H1 (cell line): Measurements from ENCODE around the gene CRYBG1. TPM values are rescaled to one million over a fixed set of nuclear protein-coding genes. Genes with fewer than 3 reads are reported as not detected.

Source experiments
- CTCF ChIA-PET: fragments of 300-600 bp; sonication (Branson Sonifier 250); formaldehyde crosslinking; loops from one replicate; lab custom pipeline; 2021; ENCODE audit not compliant: partially characterized antibody; lab: Charles Lee
- POLR2A ChIA-PET: fragments of 300-600 bp; sonication (Branson Sonifier 250); formaldehyde crosslinking; loops from one replicate; lab custom pipeline; 2021; ENCODE audit warnings: inconsistent platforms; ENCODE audit not compliant: partially characterized antibody; lab: Charles Lee
- DNase-seq, 2 experiments: peaks; one replicate each; pipeline versions ENCODE4 v3.0.0 to v3.0.0-alpha.2; 2010 to 2022; ENCODE audit warnings: low spot score in 2 of 2, low read depth in 1 of 2, mixed read lengths in 1 of 2
- FAIRE-seq: peaks from 2 replicates; lab custom pipeline; 2011; peaks lifted over from hg19 to GRCh38; lab: Jason Lieb, UNC
- H2AFZ ChIP-seq: 2 replicates; pipeline ENCODE4 v1.8.1; 2012; ENCODE audit warnings: low read length, inconsistent platforms
- H2AK5ac ChIP-seq: 2 replicates; pipeline ENCODE4 v1.6.1; 2013; ENCODE audit warnings: low read depth, low read length
- H2BK120ac ChIP-seq: replicated peaks from 2 replicates; pipeline ENCODE3; 2013; ENCODE audit warnings: low read depth, low read length, inconsistent platforms
- H2BK12ac ChIP-seq: 2 replicates; pipeline ENCODE4 v1.6.1; 2013; ENCODE audit warnings: low read depth, low read length
- H2BK15ac ChIP-seq: 2 replicates; pipeline ENCODE4 v1.6.1; 2013; ENCODE audit warnings: low read length
- H2BK20ac ChIP-seq: 2 replicates; pipeline ENCODE4 v1.6.1; 2013; ENCODE audit warnings: low read length
- H2BK5ac ChIP-seq: 2 replicates; pipeline ENCODE4 v1.6.1; 2013; ENCODE audit warnings: low read depth, low read length
- H3K14ac ChIP-seq: 2 replicates; pipeline ENCODE4 v1.6.1; 2013; ENCODE audit warnings: inconsistent platforms; ENCODE audit not compliant: insufficient read length
- H3K18ac ChIP-seq: 2 replicates; pipeline ENCODE4 v1.6.1; 2013; ENCODE audit warnings: low read length; ENCODE audit errors: extremely low read depth
- H3K23ac ChIP-seq: 2 replicates; pipeline ENCODE4 v1.6.1; 2013; ENCODE audit warnings: inconsistent platforms; ENCODE audit not compliant: insufficient read length
- H3K23me2 ChIP-seq: 2 replicates; pipeline ENCODE4 v1.6.1; 2013; ENCODE audit warnings: low read depth, low read length
- H3K27ac ChIP-seq: 2 replicates; pipeline ENCODE4 v1.6.1; 2011; ENCODE audit warnings: low read depth, low read length, inconsistent platforms
- H3K27me3 ChIP-seq, 4 experiments: replicated peaks in 1 of 4; 1 replicate in 1 of 4; 2 replicates in 3 of 4; pipeline versions ENCODE4 v1.6.1 to v1.8.1; 2011 to 2013; ENCODE audit warnings: low read length in 3 of 4, mild to moderate bottlenecking in 3 of 4, inconsistent platforms in 2 of 4, mixed read lengths in 2 of 4, moderate library complexity in 1 of 4; ENCODE audit not compliant: control insufficient read depth in 3 of 4, insufficient read depth in 3 of 4; ENCODE audit errors: extremely low read depth in 1 of 4
- H3K36me3 ChIP-seq, 4 experiments: 2 replicates each; pipeline versions ENCODE4 v1.6.1 to v1.8.1; 2011 to 2013; ENCODE audit warnings: mild to moderate bottlenecking in 4 of 4, low read length in 3 of 4, moderate library complexity in 2 of 4, control low read depth in 1 of 4, inconsistent platforms in 1 of 4; ENCODE audit not compliant: insufficient read depth in 4 of 4, control insufficient read depth in 2 of 4
- H3K4ac ChIP-seq: replicated peaks from 2 replicates; pipeline ENCODE3; 2013; ENCODE audit warnings: low read length, low read depth, mixed read lengths, inconsistent platforms; ENCODE audit not compliant: insufficient read length
- H3K4me1 ChIP-seq, 4 experiments: replicated peaks in 1 of 4; 1 replicate in 1 of 4; 2 replicates in 3 of 4; pipeline versions ENCODE4 v1.6.1 to v1.8.1; 2011 to 2013; ENCODE audit warnings: low read length in 3 of 4, inconsistent platforms in 2 of 4, mixed read lengths in 1 of 4; ENCODE audit not compliant: insufficient read depth in 4 of 4, control insufficient read depth in 3 of 4
- H3K4me2 ChIP-seq, 2 experiments: 2 replicates each; pipeline versions ENCODE4 v1.6.1 to v1.8.1; 2011 to 2013; ENCODE audit warnings: low read depth in 2 of 2, low read length in 2 of 2, control low read depth in 1 of 2, inconsistent platforms in 1 of 2, mild to moderate bottlenecking in 1 of 2; ENCODE audit not compliant: insufficient read depth in 1 of 2
- H3K4me3 ChIP-seq, 4 experiments: fragments of 200-600, 300-600 bp in 1 of 4; sonication (generic), shearing (Covaris generic), sonication (Bioruptor Twin) in 1 of 4; 2 replicates each; pipeline versions ENCODE4 v1.5.1 to v1.8.1; 2011 to 2016; ENCODE audit warnings: low read length in 4 of 4, low read depth in 3 of 4, control low read depth in 2 of 4, inconsistent platforms in 2 of 4, mild to moderate bottlenecking in 2 of 4, mixed read lengths in 1 of 4, moderate library complexity in 1 of 4; ENCODE audit not compliant: insufficient read depth in 2 of 4; ENCODE audit errors: extremely low read depth in 1 of 4
- H3K56ac ChIP-seq: replicated peaks from 2 replicates; pipeline ENCODE3; 2013; ENCODE audit warnings: low read depth, mild to moderate bottlenecking, mixed read lengths, low read length, inconsistent platforms; ENCODE audit not compliant: insufficient read length
- H3K79me1 ChIP-seq: 2 replicates; pipeline ENCODE4 v1.6.1; 2013; ENCODE audit warnings: low read depth, low read length, control low read depth
- H3K79me2 ChIP-seq, 2 experiments: 2 replicates each; pipeline versions ENCODE4 v1.6.1 to v1.8.1; 2012 to 2013; ENCODE audit warnings: low read length in 2 of 2, mild to moderate bottlenecking in 2 of 2, inconsistent platforms in 1 of 2; ENCODE audit not compliant: insufficient read depth in 2 of 2, control insufficient read depth in 1 of 2
- H3K9ac ChIP-seq, 4 experiments: replicated peaks in 1 of 4; 1 replicate in 1 of 4; 2 replicates in 3 of 4; pipeline versions ENCODE4 v1.6.1 to v1.8.1; 2011 to 2013; ENCODE audit warnings: low read depth in 3 of 4, low read length in 3 of 4, control low read depth in 2 of 4, mild to moderate bottlenecking in 2 of 4, moderate library complexity in 2 of 4, inconsistent platforms in 1 of 4; ENCODE audit errors: extremely low read depth in 1 of 4
- H3K9me3 ChIP-seq, 2 experiments: 2 replicates each; pipeline versions ENCODE4 v1.6.1 to v1.8.1; 2012 to 2013; ENCODE audit warnings: mild to moderate bottlenecking in 2 of 2, moderate library complexity in 2 of 2, control low read depth in 1 of 2, inconsistent platforms in 1 of 2, low read depth in 1 of 2, low read length in 1 of 2, mixed read lengths in 1 of 2; ENCODE audit not compliant: insufficient read depth in 2 of 2
- H4K20me1 ChIP-seq, 2 experiments: replicated peaks in 1 of 2; 2 replicates each; pipeline versions ENCODE3 to v1.8.1; 2011 to 2013; ENCODE audit warnings: inconsistent platforms in 2 of 2, low read length in 2 of 2, mild to moderate bottlenecking in 1 of 2; ENCODE audit not compliant: insufficient read depth in 2 of 2, control insufficient read depth in 1 of 2
- H4K5ac ChIP-seq: 2 replicates; pipeline ENCODE4 v1.6.1; 2013; ENCODE audit warnings: low read length, low read depth, mixed read lengths, inconsistent platforms; ENCODE audit not compliant: insufficient read length
- H4K8ac ChIP-seq: 2 replicates; pipeline ENCODE4 v1.8.0; 2013; ENCODE audit warnings: mild to moderate bottlenecking, moderate library complexity, low read length, inconsistent platforms; ENCODE audit not compliant: insufficient read depth; ENCODE audit errors: extremely low read depth
- H4K91ac ChIP-seq: replicated peaks from 2 replicates; pipeline ENCODE3; 2013; ENCODE audit warnings: low read length, mixed read lengths, inconsistent platforms; ENCODE audit not compliant: insufficient read length
- CBX8 ChIP-seq: fragments of 300-800, 300-1000 bp; sonication (generic); IDR thresholded peaks from 2 replicates; pipeline ENCODE4 v1.7.1; 2016; ENCODE audit warnings: low read depth, low read length, borderline replicate concordance
- CTBP2 ChIP-seq: IDR thresholded peaks from 2 replicates; pipeline ENCODE4 v1.7.0; 2011; ENCODE audit warnings: borderline replicate concordance, mild to moderate bottlenecking, moderate library complexity, mixed read lengths, low read length; ENCODE audit not compliant: insufficient read depth, insufficient read length
- EGR1 ChIP-seq: IDR thresholded peaks from 2 replicates; pipeline ENCODE4 v1.6.1; 2011; ENCODE audit warnings: low read depth, low read length, borderline replicate concordance
- HDAC6 ChIP-seq: IDR thresholded peaks from one replicate; pipeline ENCODE4 v1.7.1; 2012; ENCODE audit warnings: low read depth, mild to moderate bottlenecking, inconsistent platforms, low read length, moderate library complexity
- PHF8 ChIP-seq: fragments of 200-600 bp; sonication (generic); conservative IDR thresholded peaks from 2 replicates; pipeline ENCODE4 v1.7.1; 2012; ENCODE audit warnings: low read depth, mild to moderate bottlenecking, inconsistent platforms, low read length, moderate library complexity
- POLR2A ChIP-seq, 2 experiments: IDR thresholded peaks; 1 replicate in 1 of 2; 2 replicates in 1 of 2; pipeline ENCODE4 v1.6.1; 2011; ENCODE audit warnings: low read depth in 2 of 2, low read length in 2 of 2, mild to moderate bottlenecking in 2 of 2; ENCODE audit errors: control extremely low read depth in 1 of 2
- SIN3A ChIP-seq, 2 experiments: IDR thresholded peaks in 1 of 2; conservative IDR thresholded peaks in 1 of 2; 2 replicates each; pipeline ENCODE4 v1.6.1; 2011 to 2012; ENCODE audit warnings: low read length in 2 of 2, improper control_type of control experiment in 1 of 2, low read depth in 1 of 2, mild to moderate bottlenecking in 1 of 2
- ZNF274 ChIP-seq: IDR thresholded peaks from 2 replicates; pipeline ENCODE4 v1.7.0; 2012; ENCODE audit warnings: low read length, borderline replicate concordance; ENCODE audit errors: extremely low read depth
- WGBS, 2 experiments: shearing (Covaris generic) in 1 of 2; methylation state at CpG; one replicate each; pipeline versions ENCODE4 v1.1.6 to v1.1.7; 2013 to 2015; ENCODE audit warnings: low lambda C conversion rate in 2 of 2, mixed read lengths in 2 of 2, inconsistent platforms in 1 of 2, low coverage in 1 of 2, missing lambda C conversion rate in 1 of 2; ENCODE audit not compliant: insufficient replicate concordance in 2 of 2, insufficient coverage in 1 of 2, insufficient read length in 1 of 2; ENCODE audit errors: extremely low coverage in 1 of 2, missing lambda C conversion rate in 1 of 2; 5-methylcytosine and 5-hydroxymethylcytosine counted together
- polyA plus RNA-seq, 7 experiments: library from polyadenylated mRNA; depleted of rRNA in 3 of 7; stranded (reverse) in 5 of 7; unstranded in 2 of 7; fragments of >200 nt in 5 of 7; fragments of 200-250 nt in 2 of 7; gene quantifications; 1 replicate in 5 of 7; 2 replicates in 1 of 7; 4 replicates in 1 of 7; pipeline versions ENCODE4 v1.2.1 to v1.2.3, GENCODE V29; 2011 to 2013; ENCODE audit warnings: missing spikeins in 2 of 7, mixed read lengths in 2 of 7
- total RNA-seq: library from RNA; stranded (reverse); fragmentation: NEBNext Ultra II Directional; extraction: Animal tissue kit (Norgen Biotek cat#: 25700); gene quantifications from 2 replicates; pipeline ENCODE4 v1.2.1, GENCODE V29; 2021

CRYBG1 gene
- total and polyA plus RNA-seq, 2 of the 8 experiments (the other 6 are each of a cell fraction or from before 2014, with no cell fraction given) = 2.2 to 11.6 TPM

DNA sequence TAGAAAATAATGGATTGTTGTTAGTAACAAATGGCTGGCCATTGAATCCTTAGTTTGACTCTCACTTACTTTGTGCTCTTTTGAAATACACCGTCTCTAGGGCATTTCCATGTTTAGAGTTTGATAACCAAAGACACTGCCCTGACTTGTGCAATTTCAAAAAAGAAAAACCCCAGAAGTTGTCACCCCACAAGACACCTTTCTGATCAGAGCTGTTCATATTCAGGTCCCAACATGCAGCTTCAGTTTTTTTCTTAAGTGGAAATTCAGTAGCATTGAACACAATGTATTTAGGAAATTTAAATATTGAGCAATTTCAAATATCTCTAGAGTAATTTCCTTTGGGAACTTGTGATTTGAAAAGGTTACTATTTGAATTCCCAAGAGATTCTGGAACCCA is 19.4 kb downstream of the CRYBG1 start:
- Histone ChIP-seq H2BK15ac (no peak overlapping the region), H3K4ac (no peak overlapping the region), H4K91ac (no peak overlapping the region), H3K23ac (no peak overlapping the region), H4K5ac (no peak overlapping the region), H3K4me3 (no peak overlapping the region), H3K27ac (no peak overlapping the region), H3K4me1 (no peaks in the 10 kb centered on the region), H2BK5ac (no peak overlapping the region), H2BK20ac (no peak overlapping the region), H3K18ac (no peak overlapping the region), H2BK12ac (no peak overlapping the region), H3K27me3 (no peaks in the 10 kb centered on the region), H3K56ac (no peak overlapping the region), H3K79me2 (no peaks in the 10 kb centered on the region), H4K20me1 (peaks cover 0 to 2% of the 10 kb centered on the region in 2 experiments), H2BK120ac (no peak overlapping the region), H3K14ac (no peak overlapping the region), H3K36me3 (no peaks in the 10 kb centered on the region; a peak in 1 of 8 replicates), H3K9ac (no peak overlapping the region), H3K23me2 (no peaks in the 10 kb centered on the region), H2AFZ (no peak overlapping the region), H3K4me2 (no peak overlapping the region), H2AK5ac (no peak overlapping the region), H3K9me3 (no peaks in the 10 kb centered on the region), H3K79me1 (no peaks in the 10 kb centered on the region), H4K8ac (no peak overlapping the region)
- no peak for FAIRE-seq
- ChIA-PET CTCF (interaction anchor here (2.5 kb wide), 1 partner anchor 19 kb away, joined by 8 read pairs; the partner anchor contains the start of gene CRYBG1), POLR2A (no interaction called here)
- no peak for TF ChIP-seq CBX8
- no peak for TF ChIP-seq HDAC6
- TF ChIP-seq SIN3A (conservative IDR thresholded peaks at IDR 0.05 in 1 of 2, IDR thresholded peaks at IDR 0.05 in 1 of 2; ENCODE audit: low read depth in 1 of 2, low read length in 2 of 2) = no peak
- no peak for TF ChIP-seq CTBP2
- TF ChIP-seq EGR1 = no peak
- TF ChIP-seq POLR2A (IDR thresholded peaks at IDR 0.05; ENCODE audit: control extremely low read depth in 1 of 2, low read depth in 2 of 2, low read length in 2 of 2) = no peak
- TF ChIP-seq PHF8 = no peak
- no peak for TF ChIP-seq ZNF274
- no peak for DNase-seq
- WGBS, 2 experiments = 26% methylated on average over 1 of the region's 1 CpG; no CpG with 5 or more reads in 1 of the 2 experiments
